Liver (tissue), 9 donors: ENCODE data around the gene APBA1. TPM values are rescaled to one million over a fixed set of nuclear protein-coding genes. Genes with fewer than 3 reads are reported as not detected.

Experiments used
- DNase-seq: peaks from one replicate; pipeline ENCODE4 v3.0.0-alpha.2; 2017; ENCODE audit warnings: low spot score
- H3K27ac ChIP-seq, 2 donors: one replicate each; pipeline ENCODE4 v1.7.0; 2013; ENCODE audit warnings: inconsistent platforms in 2 of 2, low read length in 2 of 2, control low read depth in 1 of 2, low read depth in 1 of 2, mild to moderate bottlenecking in 1 of 2
- H3K27me3 ChIP-seq, 4 donors: one replicate each; pipeline versions ENCODE4 v1.6.1 to v1.7.0; 2013; ENCODE audit warnings: low read length in 3 of 4, inconsistent platforms in 1 of 4, mild to moderate bottlenecking in 1 of 4, moderate library complexity in 1 of 4; ENCODE audit not compliant: control insufficient read depth in 4 of 4, insufficient read depth in 4 of 4
- H3K36me3 ChIP-seq, 4 donors: one replicate each; pipeline versions ENCODE4 v1.6.1 to v1.7.0; 2013; ENCODE audit warnings: low read length in 3 of 4, mild to moderate bottlenecking in 3 of 4, low read depth in 1 of 4, moderate library complexity in 1 of 4; ENCODE audit not compliant: control insufficient read depth in 4 of 4, insufficient read depth in 3 of 4
- H3K4me1 ChIP-seq, 4 donors: one replicate each; pipeline versions ENCODE4 v1.6.1 to v1.7.0; 2013; ENCODE audit warnings: low read length in 3 of 4, mild to moderate bottlenecking in 3 of 4, moderate library complexity in 1 of 4; ENCODE audit not compliant: control insufficient read depth in 4 of 4, insufficient read depth in 4 of 4
- H3K4me3 ChIP-seq, 3 donors: one replicate each; pipeline versions ENCODE4 v1.6.1 to v1.7.0; 2013; ENCODE audit warnings: low read length in 3 of 3, control low read depth in 1 of 3, low read depth in 1 of 3, mild to moderate bottlenecking in 1 of 3
- H3K9ac ChIP-seq, 2 donors: one replicate each; pipeline ENCODE4 v1.7.0; 2013; ENCODE audit warnings: low read length in 2 of 2, mild to moderate bottlenecking in 2 of 2, moderate library complexity in 2 of 2, control low read depth in 1 of 2, low read depth in 1 of 2
- H3K9me3 ChIP-seq, 4 donors: one replicate each; pipeline versions ENCODE4 v1.6.1 to v1.7.0; 2013; ENCODE audit warnings: low read length in 3 of 4; ENCODE audit not compliant: control insufficient read depth in 4 of 4
- ATF3 ChIP-seq: IDR thresholded peaks from 2 replicates; pipeline ENCODE4 v1.6.1; 2016; ENCODE audit warnings: antibody characterized with exemption
- EGR1 ChIP-seq, 2 donors: IDR thresholded peaks; 2 replicates each; pipeline ENCODE4 v1.6.1; 2016 to 2018; ENCODE audit warnings: antibody characterized with exemption in 2 of 2, low read depth in 2 of 2
- FOXA1 ChIP-seq: IDR thresholded peaks from 2 replicates; pipeline ENCODE4 v1.6.1; 2016; ENCODE audit warnings: antibody characterized with exemption
- FOXA2 ChIP-seq: IDR thresholded peaks from 2 replicates; pipeline ENCODE4 v1.6.1; 2016; ENCODE audit warnings: antibody characterized with exemption
- GABPA ChIP-seq, 2 donors: IDR thresholded peaks in 1 of 2; conservative IDR thresholded peaks in 1 of 2; 2 replicates each; pipeline ENCODE4 v1.6.1; 2016; ENCODE audit warnings: antibody characterized with exemption in 2 of 2, mild to moderate bottlenecking in 1 of 2, moderate library complexity in 1 of 2
- HNF4G ChIP-seq: IDR thresholded peaks from 2 replicates; pipeline ENCODE4 v1.6.1; 2016; ENCODE audit warnings: antibody characterized with exemption
- JUND ChIP-seq, 2 donors: IDR thresholded peaks; 2 replicates each; pipeline ENCODE4 v1.6.1; 2016; ENCODE audit warnings: antibody characterized with exemption in 2 of 2
- MAX ChIP-seq: IDR thresholded peaks from 2 replicates; pipeline ENCODE4 v1.6.1; 2016; ENCODE audit warnings: antibody characterized with exemption
- NR2F2 ChIP-seq: IDR thresholded peaks from 2 replicates; pipeline ENCODE4 v1.6.1; 2016; ENCODE audit warnings: antibody characterized with exemption
- RAD21 ChIP-seq, 2 donors: IDR thresholded peaks; 2 replicates each; pipeline ENCODE4 v1.6.1; 2016; ENCODE audit warnings: antibody characterized with exemption in 2 of 2, mild to moderate bottlenecking in 2 of 2
- REST ChIP-seq: IDR thresholded peaks from 2 replicates; pipeline ENCODE4 v1.6.1; 2016; ENCODE audit warnings: antibody characterized with exemption, mild to moderate bottlenecking
- RXRA ChIP-seq, 2 donors: IDR thresholded peaks; 2 replicates each; pipeline ENCODE4 v1.6.1; 2017 to 2018; ENCODE audit warnings: antibody characterized with exemption in 2 of 2, mild to moderate bottlenecking in 1 of 2
- SP1 ChIP-seq: IDR thresholded peaks from 2 replicates; pipeline ENCODE4 v1.6.1; 2018; ENCODE audit warnings: antibody characterized with exemption, mild to moderate bottlenecking
- TAF1 ChIP-seq: conservative IDR thresholded peaks from 2 replicates; pipeline ENCODE4 v1.6.1; 2016; ENCODE audit warnings: antibody characterized with exemption, mild to moderate bottlenecking
- YY1 ChIP-seq: IDR thresholded peaks from 2 replicates; pipeline ENCODE4 v1.6.1; 2016; ENCODE audit warnings: antibody characterized with exemption, mild to moderate bottlenecking
- ZBTB33 ChIP-seq: IDR thresholded peaks from 2 replicates; pipeline ENCODE4 v1.6.1; 2016; ENCODE audit warnings: antibody characterized with exemption
- WGBS: extraction: QIAGEN DNeasy Blood & Tissue Kit; methylation state at CpG from one replicate; pipeline ENCODE4 v1.1.7; 2013; 5-methylcytosine and 5-hydroxymethylcytosine counted together
- polyA plus RNA-seq, 2 donors: library from polyadenylated mRNA; stranded (reverse) in 1 of 2; unstranded in 1 of 2; fragments of 200-250 nt in 1 of 2; fragments of >200 nt in 1 of 2; fragmentation: Nextera tagmentation in 1 of 2; extraction: Ambion mirVana in 1 of 2; gene quantifications; one replicate each; pipeline versions ENCODE4 v1.2.1 to v1.2.3, GENCODE V29; 2013 to 2015
- total RNA-seq, 2 donors: library from RNA; depleted of rRNA; stranded (reverse); fragments of >200 nt; gene quantifications; one replicate each; pipeline ENCODE4 v1.2.3, GENCODE V29; 2014
- TF ChIP-seq, protein P1 (sequence below): fragments of 150-350 bp; IDR thresholded peaks from 2 replicates; pipeline ENCODE4 v1.5.1; 2017; ENCODE audit warnings: improper control_type of control experiment, low read depth, low read length; ENCODE audit not compliant: missing input control
- donor health status: healthy.
- donor health status: healthy.
- donor health status: healthy.
- donor health status: healthy.
- donor health status: healthy.

The APBA1 gene
- total and polyA plus RNA-seq, 4 donors = 2.8 to 19.0 (median 6.1) TPM

DNA sequence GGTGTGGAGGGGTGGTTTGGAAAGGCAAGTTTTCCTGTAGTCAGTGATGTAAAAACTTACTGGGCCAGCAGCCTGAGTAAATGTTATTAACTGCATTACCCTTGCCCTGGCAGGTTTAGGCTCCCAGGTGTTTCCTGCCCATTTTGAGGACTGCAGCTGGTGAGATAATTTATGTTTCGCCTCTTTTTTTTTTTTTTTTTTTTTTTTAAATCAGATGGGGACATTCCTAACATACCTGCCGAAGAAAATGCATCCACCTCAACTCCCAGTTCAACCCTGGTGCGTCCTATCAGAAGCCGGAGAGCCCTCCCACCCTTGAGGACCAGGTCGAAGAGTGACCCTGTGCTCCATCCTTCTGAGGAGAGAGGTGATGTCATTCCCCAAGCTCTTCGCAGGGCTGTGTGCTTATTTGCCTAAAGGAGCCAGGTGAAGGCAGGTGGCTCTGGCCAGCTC lies 286.6 kb downstream of the APBA1 start:
- no peak for DNase-seq
- H3K4me3 ChIP-seq = no peak overlapping the region
- H3K27me3 ChIP-seq = no peaks in the 10 kb centered on the region
- H3K9ac ChIP-seq = no peak overlapping the region
- WGBS = 56% methylated on average over 6 of the region's 6 CpGs
- no peak overlapping the region for H3K27ac ChIP-seq
- no peaks in the 10 kb centered on the region for H3K9me3 ChIP-seq
- no peaks in the 10 kb centered on the region for H3K4me1 ChIP-seq
- TF ChIP-seq ZBTB33 (no peak), RXRA (IDR thresholded peaks at IDR 0.05) (no peak), FOXA1 (no peak), NR2F2 (no peak), SP1 (no peak), TAF1 (no peak), YY1 (no peak), JUND (IDR thresholded peaks at IDR 0.05) (no peak), ATF3 (no peak), MAX (no peak), REST (no peak), GABPA (IDR thresholded peaks at IDR 0.05 in 1 of 2, conservative IDR thresholded peaks at IDR 0.05 in 1 of 2) (no peak), RAD21 (IDR thresholded peaks at IDR 0.05) (no peak), HNF4G (no peak), EGR1 (IDR thresholded peaks at IDR 0.05; ENCODE audit: low read depth in 2 of 2) (no peak), FOXA2 (no peak)
- TF ChIP-seq, protein P1, sequence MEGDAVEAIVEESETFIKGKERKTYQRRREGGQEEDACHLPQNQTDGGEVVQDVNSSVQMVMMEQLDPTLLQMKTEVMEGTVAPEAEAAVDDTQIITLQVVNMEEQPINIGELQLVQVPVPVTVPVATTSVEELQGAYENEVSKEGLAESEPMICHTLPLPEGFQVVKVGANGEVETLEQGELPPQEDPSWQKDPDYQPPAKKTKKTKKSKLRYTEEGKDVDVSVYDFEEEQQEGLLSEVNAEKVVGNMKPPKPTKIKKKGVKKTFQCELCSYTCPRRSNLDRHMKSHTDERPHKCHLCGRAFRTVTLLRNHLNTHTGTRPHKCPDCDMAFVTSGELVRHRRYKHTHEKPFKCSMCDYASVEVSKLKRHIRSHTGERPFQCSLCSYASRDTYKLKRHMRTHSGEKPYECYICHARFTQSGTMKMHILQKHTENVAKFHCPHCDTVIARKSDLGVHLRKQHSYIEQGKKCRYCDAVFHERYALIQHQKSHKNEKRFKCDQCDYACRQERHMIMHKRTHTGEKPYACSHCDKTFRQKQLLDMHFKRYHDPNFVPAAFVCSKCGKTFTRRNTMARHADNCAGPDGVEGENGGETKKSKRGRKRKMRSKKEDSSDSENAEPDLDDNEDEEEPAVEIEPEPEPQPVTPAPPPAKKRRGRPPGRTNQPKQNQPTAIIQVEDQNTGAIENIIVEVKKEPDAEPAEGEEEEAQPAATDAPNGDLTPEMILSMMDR = no peak
- H3K36me3 ChIP-seq = no peaks in the 10 kb centered on the region

DNA sequence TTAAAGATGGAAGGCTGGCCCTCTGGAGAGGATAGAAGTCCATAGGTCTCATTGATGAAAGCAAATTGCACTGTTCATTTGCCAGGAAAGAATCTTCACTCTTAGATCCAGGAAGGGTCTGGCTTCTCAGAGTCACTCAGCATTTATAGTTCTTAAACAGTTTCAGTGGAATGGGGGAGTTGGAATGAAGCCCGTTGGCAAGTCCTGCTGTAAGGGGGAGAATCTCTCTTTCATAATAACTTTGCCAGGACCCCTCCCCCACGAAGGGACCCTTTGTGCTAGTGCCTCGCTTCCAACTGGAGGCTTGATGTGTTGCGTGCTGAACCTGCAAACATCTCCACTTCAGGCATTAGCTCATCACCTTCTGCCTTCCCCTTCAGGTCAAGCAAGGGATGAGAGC lies 290.0 kb downstream of the APBA1 start:
- TF ChIP-seq RXRA (IDR thresholded peaks at IDR 0.05) (no peak), FOXA1 (no peak), NR2F2 (no peak), HNF4G (no peak), GABPA (IDR thresholded peaks at IDR 0.05 in 1 of 2, conservative IDR thresholded peaks at IDR 0.05 in 1 of 2) (no peak), FOXA2 (no peak), JUND (IDR thresholded peaks at IDR 0.05) (no peak), ATF3 (no peak), SP1 (no peak), ZBTB33 (no peak), EGR1 (IDR thresholded peaks at IDR 0.05; ENCODE audit: low read depth in 2 of 2) (no peak), RAD21 (IDR thresholded peaks at IDR 0.05) (no peak), TAF1 (no peak)
- TF ChIP-seq, protein P1 = no peak
- no peak overlapping the region for H3K27ac ChIP-seq
- no peaks in the 10 kb centered on the region for H3K27me3 ChIP-seq
- H3K9ac ChIP-seq = no peak overlapping the region
- DNase-seq = no peak
- H3K4me3 ChIP-seq = no peak overlapping the region
- no peaks in the 10 kb centered on the region for H3K4me1 ChIP-seq
- no peaks in the 10 kb centered on the region for H3K36me3 ChIP-seq
- WGBS = 70% methylated on average over 4 of the region's 4 CpGs
- no peaks in the 10 kb centered on the region for H3K9me3 ChIP-seq
